ENCODE measurements around the gene GINS1.

Gene GINS1

GRCh38 chr20:25459111-25459830 is 51.8 kb downstream of the GINS1 start:
- no peak for FAIRE-seq
- DNase-seq (ENCODE audit: insufficient read length) = no peak
- TF ChIP-seq TAF1 (IDR thresholded peaks at IDR 0.05; ENCODE audit: borderline replicate concordance, low read depth, low read length) = no peak
- TF ChIP-seq POLR2AphosphoS5 (IDR thresholded peaks at IDR 0.05; ENCODE audit: low read depth, low read length) = no peak
- no peak for TF ChIP-seq POLR2A (IDR thresholded peaks at IDR 0.05; ENCODE audit: low read depth, low read length)

- TF ChIP-seq TAF1 (IDR thresholded peaks at IDR 0.05; ENCODE audit: borderline replicate concordance, low read depth, low read length) (no peak), POLR2A (IDR thresholded peaks at IDR 0.05; ENCODE audit: low read depth, low read length) (no peak), POLR2AphosphoS5 (IDR thresholded peaks at IDR 0.05; ENCODE audit: low read depth, low read length) (no peak)
- no peak for DNase-seq (ENCODE audit: insufficient read length)
- no peak for FAIRE-seq
Measured at GRCh38 chr20:25459916-25460535, 52.6 kb downstream of the GINS1 start.

- FAIRE-seq (no peak), DNase-seq (ENCODE audit: insufficient read length) (no peak)
- TF ChIP-seq POLR2AphosphoS5 (IDR thresholded peaks at IDR 0.05; ENCODE audit: low read depth, low read length) (no peak), POLR2A (IDR thresholded peaks at IDR 0.05; ENCODE audit: low read depth, low read length) (no peak), TAF1 (IDR thresholded peaks at IDR 0.05; ENCODE audit: borderline replicate concordance, low read depth, low read length) (no peak)
Measured at GRCh38 chr20:25460566-25461280, 53.2 kb downstream of the GINS1 start.

DNA sequence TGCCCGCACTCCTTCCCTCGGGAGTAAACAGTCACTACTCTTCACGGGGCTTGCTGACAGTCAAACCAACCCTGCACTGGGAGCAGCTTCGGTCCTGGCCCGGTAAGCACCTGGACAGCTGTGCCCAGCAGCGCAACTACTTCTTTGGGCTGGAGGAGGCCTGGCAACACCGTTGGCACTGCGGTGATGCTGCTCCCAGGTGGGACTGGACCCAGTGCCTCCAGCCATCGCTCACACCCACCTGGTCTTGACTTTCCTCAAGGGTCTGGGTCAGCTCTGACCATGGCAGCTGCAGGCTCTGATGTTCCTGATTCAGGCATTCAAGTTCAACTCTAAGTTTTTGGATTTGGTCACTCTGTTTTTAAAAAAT is 53.8 kb downstream of the GINS1 start:
- no peak for DNase-seq (ENCODE audit: insufficient read length)
- TF ChIP-seq POLR2AphosphoS5 (IDR thresholded peaks at IDR 0.05; ENCODE audit: low read depth, low read length) (no peak), POLR2A (IDR thresholded peaks at IDR 0.05; ENCODE audit: low read depth, low read length) (no peak), TAF1 (IDR thresholded peaks at IDR 0.05; ENCODE audit: borderline replicate concordance, low read depth, low read length) (no peak)
- no peak for FAIRE-seq

DNA sequence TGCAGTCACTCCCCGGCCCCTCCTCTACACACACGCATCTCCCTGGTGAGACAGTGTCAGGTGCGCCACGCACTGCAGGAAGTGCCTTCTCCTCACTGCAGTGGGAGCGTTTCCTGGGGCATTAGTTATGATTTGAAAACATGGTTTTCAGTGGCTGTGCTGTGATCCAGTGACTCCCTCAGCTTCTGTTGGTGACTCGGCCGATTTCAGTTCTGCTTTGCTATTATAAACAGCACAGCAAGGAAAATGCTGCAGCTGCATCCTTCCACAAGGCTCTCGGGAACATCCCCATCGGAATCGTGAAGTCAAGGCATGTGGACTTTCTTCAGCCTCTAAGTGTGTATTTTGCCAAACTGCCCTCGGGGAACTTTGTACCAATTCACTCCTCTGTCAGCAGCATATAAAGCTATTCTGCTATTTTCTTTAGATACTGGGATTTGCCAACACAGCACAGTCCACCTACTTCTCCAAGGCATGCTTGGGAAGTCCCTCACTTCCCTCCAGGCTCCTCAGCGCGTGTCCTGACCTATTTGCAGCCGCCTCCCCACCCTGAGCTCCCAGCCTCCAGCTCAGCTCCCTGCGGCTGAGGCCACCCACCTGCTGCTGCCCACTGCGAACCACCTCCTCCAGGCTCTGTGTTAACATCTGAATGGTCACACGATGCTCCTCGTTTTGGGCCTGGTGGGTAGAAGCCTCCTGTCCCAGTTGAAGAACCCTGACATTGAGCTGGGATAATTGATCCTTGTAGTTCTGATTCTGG is 54.5 kb downstream of the GINS1 start:
- DNase-seq (ENCODE audit: insufficient read length) = no peak
- TF ChIP-seq POLR2A (IDR thresholded peaks at IDR 0.05; ENCODE audit: low read depth, low read length) (no peak), TAF1 (IDR thresholded peaks at IDR 0.05; ENCODE audit: borderline replicate concordance, low read depth, low read length) (no peak), POLR2AphosphoS5 (IDR thresholded peaks at IDR 0.05; ENCODE audit: low read depth, low read length) (no peak)
- no peak for FAIRE-seq

DNA sequence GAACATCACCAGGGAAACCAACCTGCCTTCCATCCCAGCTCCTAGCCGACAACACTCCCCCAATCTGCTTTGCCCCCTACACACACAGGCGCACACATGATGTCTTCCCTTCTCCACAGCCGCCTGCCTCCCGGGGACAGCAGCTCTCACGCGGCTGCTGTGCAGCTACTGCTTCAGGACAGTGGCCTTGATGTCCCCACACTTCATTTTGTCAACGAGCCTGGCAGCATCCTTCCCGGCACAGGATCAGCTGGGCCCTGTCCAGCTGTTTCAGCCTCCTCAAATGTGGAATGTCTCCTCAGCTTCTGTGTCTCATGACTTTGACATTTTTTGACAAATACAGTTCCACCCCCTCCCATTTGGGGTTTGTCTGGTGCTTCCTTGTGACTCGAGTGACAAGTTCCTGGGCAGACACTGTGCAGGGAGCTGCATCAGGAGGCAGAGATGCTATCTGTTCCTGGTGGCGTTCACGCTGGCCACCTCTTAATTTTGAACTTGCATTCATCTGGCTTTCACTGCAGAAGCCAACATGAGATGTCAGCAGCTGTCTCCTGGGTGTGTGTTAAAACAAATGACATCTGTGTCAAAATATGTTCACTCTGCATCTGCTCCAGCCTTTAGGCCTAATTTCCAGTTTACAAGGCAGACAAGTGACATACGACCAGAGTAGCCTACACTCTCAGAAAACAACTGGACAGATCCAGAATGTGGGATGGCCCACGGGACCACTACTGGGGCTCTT is 57.2 kb downstream of the GINS1 start:
- DNase-seq (ENCODE audit: insufficient read length) (no peak), FAIRE-seq (no peak)
- TF ChIP-seq POLR2A (IDR thresholded peaks at IDR 0.05; ENCODE audit: low read depth, low read length) = no peak
- no peak for TF ChIP-seq TAF1 (IDR thresholded peaks at IDR 0.05; ENCODE audit: borderline replicate concordance, low read depth, low read length)
- no peak for TF ChIP-seq POLR2AphosphoS5 (IDR thresholded peaks at IDR 0.05; ENCODE audit: low read depth, low read length)

- DNase-seq (ENCODE audit: insufficient read length) = no peak
- no peak for FAIRE-seq
- TF ChIP-seq POLR2A (IDR thresholded peaks at IDR 0.05; ENCODE audit: low read depth, low read length) (no peak), TAF1 (IDR thresholded peaks at IDR 0.05; ENCODE audit: borderline replicate concordance, low read depth, low read length) (no peak), POLR2AphosphoS5 (IDR thresholded peaks at IDR 0.05; ENCODE audit: low read depth, low read length) (no peak)
Measured at GRCh38 chr20:25465243-25466135, 58.0 kb downstream of the GINS1 start.

GRCh38 chr20:25466846-25467245 is 59.4 kb downstream of the GINS1 start:
- FAIRE-seq = no peak
- DNase-seq (ENCODE audit: insufficient read length) = no peak

GRCh38 chr20:25467441-25467840 is 60.0 kb downstream of the GINS1 start:
- DNase-seq (ENCODE audit: insufficient read length) (no peak), FAIRE-seq (no peak)
- TF ChIP-seq TAF1 (IDR thresholded peaks at IDR 0.05; ENCODE audit: borderline replicate concordance, low read depth, low read length) (no peak), POLR2AphosphoS5 (IDR thresholded peaks at IDR 0.05; ENCODE audit: low read depth, low read length) (no peak), POLR2A (IDR thresholded peaks at IDR 0.05; ENCODE audit: low read depth, low read length) (no peak)

More at GRCh38 chr20:25466846-25467245, 59.4 kb downstream of the GINS1 start:
- TF ChIP-seq TAF1 (IDR thresholded peaks at IDR 0.05; ENCODE audit: borderline replicate concordance, low read depth, low read length) (no peak), POLR2A (IDR thresholded peaks at IDR 0.05; ENCODE audit: low read depth, low read length) (no peak), POLR2AphosphoS5 (IDR thresholded peaks at IDR 0.05; ENCODE audit: low read depth, low read length) (no peak)

All from GM12892 (cell line).